A204.1 (cell line): ENCODE results near the gene TMEM86B.
"Not testable (repeated sequence)": the region's sequence is repeated elsewhere in the genome, so short reads cannot be mapped to it uniquely, and the experiment has no call there.

Source experiments
- FAIRE-seq: peaks from 2 replicates; lab custom pipeline; 2012; peaks lifted over from hg19 to GRCh38; lab: Jason Lieb, UNC

The TMEM86B gene

GRCh38 chr19:55241935-55242464 is 13.4 kb upstream of the TMEM86B start:
- no peak for FAIRE-seq

- FAIRE-seq: no peak
These were observed 12.8 kb upstream of the TMEM86B start for GRCh38 chr19:55241143-55241934.

- no peak for FAIRE-seq
These were observed 12.1 kb upstream of the TMEM86B start for GRCh38 chr19:55240713-55241020.

- FAIRE-seq: no peak
These were observed 10.4 kb upstream of the TMEM86B start for GRCh38 chr19:55239004-55239403.

GRCh38 chr19:55238030-55238429 is 9.5 kb upstream of the TMEM86B start:
- FAIRE-seq: no peak

GRCh38 chr19:55232986-55233385 is 4.4 kb upstream of the TMEM86B start:
- no peak for FAIRE-seq

GRCh38 chr19:55232286-55232602 is 3.7 kb upstream of the TMEM86B start:
- FAIRE-seq: no peak

GRCh38 chr19:55231391-55232285 is 3.1 kb upstream of the TMEM86B start:
- no peak for FAIRE-seq

- no peak for FAIRE-seq
These were observed 2.2 kb upstream of the TMEM86B start for GRCh38 chr19:55230780-55231179.

GRCh38 chr19:55230329-55230728 is 1.8 kb upstream of the TMEM86B start:
- FAIRE-seq: no peak

GRCh38 chr19:55229789-55230182 is 1.2 kb upstream of the TMEM86B start:
- FAIRE-seq: no peak

- no peak for FAIRE-seq
These were observed 704 bp upstream of the TMEM86B start for GRCh38 chr19:55229145-55229788.

- FAIRE-seq: no peak
These were observed 560 bp downstream of the TMEM86B start for GRCh38 chr19:55228015-55228391.

GRCh38 chr19:55227241-55228014 is 1.1 kb downstream of the TMEM86B start:
- FAIRE-seq: no peak

GRCh38 chr19:55226788-55227187 is 1.8 kb downstream of the TMEM86B start:
- FAIRE-seq: no peak

- no peak for FAIRE-seq
These were observed 2.3 kb downstream of the TMEM86B start for GRCh38 chr19:55226273-55226672.

- FAIRE-seq: no peak
These were observed 3.1 kb downstream of the TMEM86B start for GRCh38 chr19:55225415-55225958.

- not testable (repeated sequence) for FAIRE-seq
These were observed 3.7 kb downstream of the TMEM86B start for GRCh38 chr19:55224679-55225414.

- no peak for FAIRE-seq
These were observed 4.4 kb downstream of the TMEM86B start for GRCh38 chr19:55224038-55224665.

GRCh38 chr19:55223291-55224037 is 5.1 kb downstream of the TMEM86B start:
- FAIRE-seq: no peak
